Large intestine (tissue), 3 donors: ENCODE results near the gene ACP5. TPM values are rescaled to one million over a fixed set of nuclear protein-coding genes. Genes with fewer than 3 reads are reported as not detected.
"Not testable (repeated sequence)": the region's sequence is repeated elsewhere in the genome, so short reads cannot be mapped to it uniquely, and the experiment has no call there.

Source experiments
- DNase-seq, 2 donors: peaks; one replicate each; pipeline versions ENCODE4 v3.0.0 to v3.0.0-alpha.2; 2013
- H3K27ac ChIP-seq: one replicate; pipeline ENCODE4 v1.5.1; 2013; ENCODE audit warnings: low read length
- H3K27me3 ChIP-seq: 2 replicates; pipeline ENCODE4 v1.6.1; 2013; ENCODE audit warnings: low read length; ENCODE audit not compliant: control insufficient read depth, insufficient read depth
- H3K36me3 ChIP-seq: 2 replicates; pipeline ENCODE4 v1.6.1; 2013; ENCODE audit warnings: low read length; ENCODE audit not compliant: control insufficient read depth, insufficient read depth
- H3K4me1 ChIP-seq: one replicate; pipeline ENCODE4 v1.6.1; 2013; ENCODE audit warnings: low read length; ENCODE audit not compliant: control insufficient read depth, insufficient read depth
- H3K4me3 ChIP-seq: one replicate; pipeline ENCODE4 v1.5.1; 2013; ENCODE audit warnings: low read length
- H3K9me3 ChIP-seq: one replicate; pipeline ENCODE4 v1.6.1; 2013; ENCODE audit warnings: mild to moderate bottlenecking, low read depth, low read length, moderate library complexity; ENCODE audit not compliant: control insufficient read depth
- WGBS: methylation state at CpG from one replicate; pipeline ENCODE4 v1.1.5; 2013; ENCODE audit warnings: low lambda C conversion rate; ENCODE audit not compliant: insufficient coverage; 5-methylcytosine and 5-hydroxymethylcytosine counted together
- polyA plus RNA-seq: library from polyadenylated mRNA; unstranded; fragments of 120-200 nt; gene quantifications from one replicate; pipeline ENCODE4 v1.2.1, GENCODE V29; 2013

The ACP5 gene
- polyA plus RNA-seq, 1 donor, result 118 TPM

DNA sequence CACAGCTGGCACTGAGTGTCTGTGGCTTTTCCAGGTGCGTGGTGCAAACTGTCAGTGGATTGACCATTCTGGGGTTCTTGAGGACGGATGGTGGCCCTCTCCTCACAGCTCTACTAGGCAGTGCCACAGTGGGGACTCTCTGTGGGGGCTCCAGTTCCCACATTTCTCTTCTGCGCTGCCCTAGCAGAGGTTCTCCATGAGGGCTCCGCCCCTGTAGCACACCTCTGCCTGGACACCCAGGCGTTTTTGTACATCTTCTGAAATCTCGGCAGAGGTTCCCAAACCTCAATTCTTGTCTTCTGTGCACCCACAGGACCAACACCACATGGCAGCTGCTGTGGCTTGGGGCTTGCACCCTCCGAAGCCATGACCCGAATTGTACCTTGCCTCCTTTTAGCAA, 29.0 kb upstream of the ACP5 start:
- no CpG with 5 or more reads among the region's 8 CpGs for WGBS
- Histone ChIP-seq H3K27me3 (no peaks in the 10 kb centered on the region), H3K9me3 (no peaks in the 10 kb centered on the region), H3K4me1 (no peaks in the 10 kb centered on the region), H3K4me3 (no peak overlapping the region), H3K27ac (no peak overlapping the region), H3K36me3 (peaks cover 33% of the 10 kb centered on the region)
- no peak for DNase-seq

DNA sequence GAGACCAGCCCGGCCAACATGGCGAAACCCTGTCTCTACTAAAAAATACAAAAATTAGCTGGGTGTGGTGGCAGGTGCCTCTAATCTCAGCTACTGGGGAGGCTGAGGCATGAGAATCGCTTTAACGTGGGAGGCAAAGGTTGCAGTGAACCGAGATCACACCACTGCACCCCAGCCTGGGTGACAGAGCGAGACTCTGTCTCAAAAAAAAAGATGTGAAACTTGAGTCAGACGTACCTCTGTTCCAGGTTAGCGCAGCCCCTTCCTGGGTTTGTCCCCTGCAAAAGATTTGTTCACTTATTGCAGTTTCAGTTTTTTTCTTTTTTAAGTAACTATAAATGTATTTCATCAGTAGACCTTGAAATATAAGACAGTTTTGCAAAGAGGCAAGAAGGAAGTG, 22.3 kb upstream of the ACP5 start:
- WGBS, result 100% methylated on average over 1 of the region's 8 CpGs
- DNase-seq, H3K27ac ChIP-seq, H3K9me3 ChIP-seq, H3K4me3 ChIP-seq, H3K4me1 ChIP-seq, H3K27me3 ChIP-seq: not testable (repeated sequence)
- peaks cover 20% of the 10 kb centered on the region for H3K36me3 ChIP-seq

DNA sequence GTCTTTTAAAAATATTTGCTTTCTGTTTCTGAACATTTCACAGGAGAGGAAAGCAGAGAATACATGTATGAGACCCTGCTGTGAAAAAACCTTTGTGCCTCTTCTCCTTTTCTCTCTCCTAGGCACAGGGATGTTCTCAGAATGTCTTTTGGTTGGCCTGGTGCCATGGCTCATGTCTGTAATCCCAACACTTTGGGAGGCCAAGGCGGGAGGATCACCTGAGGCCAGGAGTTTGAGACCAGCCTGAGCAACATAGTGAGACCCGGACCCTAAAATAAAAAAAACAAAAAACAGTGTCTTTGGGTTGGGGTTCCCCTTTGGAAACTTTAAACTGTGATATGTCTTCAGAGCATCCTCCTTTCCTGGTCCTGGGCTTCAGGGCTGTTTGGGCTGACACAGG, 21.3 kb upstream of the ACP5 start:
- DNase-seq, result no peak
- no peak overlapping the region for H3K4me3 ChIP-seq
- H3K27ac ChIP-seq, result no peak overlapping the region
- no peaks in the 10 kb centered on the region for H3K27me3 ChIP-seq
- peaks cover 11% of the 10 kb centered on the region for H3K36me3 ChIP-seq
- H3K9me3 ChIP-seq, result no peaks in the 10 kb centered on the region
- WGBS, result no CpG with 5 or more reads among the region's 2 CpGs
- H3K4me1 ChIP-seq, result peaks cover 5% of the 10 kb centered on the region

DNA sequence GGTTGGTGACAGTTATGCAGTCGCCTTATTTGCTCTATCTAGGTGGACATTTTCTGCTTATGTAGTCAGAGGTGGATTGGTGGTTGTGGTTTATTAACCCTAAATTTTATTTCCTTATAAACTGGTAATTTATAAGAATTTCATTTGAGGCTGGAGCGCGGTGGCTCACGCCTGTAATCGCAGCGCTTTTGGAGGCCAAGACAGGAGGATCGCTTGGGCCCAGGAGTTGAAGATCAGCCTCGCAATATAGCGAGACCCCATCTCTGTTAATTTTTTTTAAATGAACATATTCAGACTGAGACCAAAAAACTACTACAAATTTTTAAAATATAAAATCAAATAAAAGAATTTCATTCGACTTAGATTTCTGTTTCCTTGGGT, 20.6 kb upstream of the ACP5 start:
- H3K9me3 ChIP-seq, result no peaks in the 10 kb centered on the region
- 66% methylated on average over 4 of the region's 10 CpGs for WGBS

DNA sequence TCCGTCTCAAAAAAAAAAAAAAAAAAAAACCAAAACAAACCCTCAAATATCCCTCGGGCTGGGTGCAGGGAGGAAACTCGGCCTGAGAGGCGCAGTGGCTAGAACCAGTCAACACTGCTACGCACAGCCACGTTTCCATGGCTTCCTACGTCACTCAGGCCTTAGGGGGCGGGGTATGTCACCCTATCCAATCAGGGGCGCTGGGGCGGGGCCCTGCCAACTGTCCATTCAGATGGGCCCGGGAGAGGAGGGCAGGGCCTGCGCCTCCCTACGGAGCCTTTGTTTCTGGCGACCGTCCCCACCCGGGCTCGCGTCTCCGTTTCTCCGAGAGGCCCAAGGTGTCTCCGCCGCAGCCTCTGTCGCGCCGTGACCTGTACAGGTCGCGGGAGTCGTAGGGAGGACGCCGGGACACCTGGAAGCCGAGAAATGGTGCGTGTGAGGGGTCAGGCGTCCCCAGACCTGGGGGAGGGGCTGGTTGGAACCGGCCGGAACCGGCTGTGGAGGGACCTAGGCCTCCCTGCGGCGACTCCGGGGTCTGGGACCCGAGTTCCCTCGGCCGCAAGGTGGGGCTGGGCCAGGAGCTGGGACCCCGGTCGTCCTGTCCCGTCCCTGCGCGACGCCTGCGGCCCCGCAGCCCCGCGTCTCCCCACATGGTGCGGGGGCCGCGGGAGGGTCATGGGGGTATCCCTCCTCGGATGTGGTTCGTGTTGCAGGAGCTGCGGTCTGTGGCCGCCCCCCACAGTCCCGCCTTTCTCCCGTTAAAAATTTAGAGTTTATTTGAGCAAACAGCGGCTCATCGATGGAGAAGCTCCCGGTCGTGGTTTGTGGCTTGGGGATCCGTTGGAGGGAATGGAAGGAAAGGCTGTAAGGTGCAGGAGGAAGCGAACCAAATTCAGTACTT, 20.0 kb upstream of the ACP5 start, which contains the start of gene ZNF627:
Gene ZNF627 (plus strand): TSS at position 282 of the 901 bp plus-strand sequence. CDS start 145 bp downstream, at position 427.
- peaks cover 5% of the 10 kb centered on the region for H3K4me1 ChIP-seq
- peak; percentile 99 for DNase-seq
- H3K27ac ChIP-seq, result peak within 1 kb of the TSS; percentile 97
- no peaks in the 10 kb centered on the region for H3K27me3 ChIP-seq
- H3K4me3 ChIP-seq, result peak within 1 kb of the TSS; percentile 97
- H3K36me3 ChIP-seq, result peaks cover 6% of the 10 kb centered on the region
- no peaks in the 10 kb centered on the region for H3K9me3 ChIP-seq
- WGBS, result no CpG with 5 or more reads among the region's 67 CpGs

More for the DNA sequence above, 20.6 kb upstream of the ACP5 start:
- Histone ChIP-seq H3K27ac (peak overlapping the region; percentile 97), H3K4me3 (peak overlapping the region; percentile 97), H3K27me3 (no peaks in the 10 kb centered on the region), H3K36me3 (peaks cover 10% of the 10 kb centered on the region), H3K4me1 (peaks cover 5% of the 10 kb centered on the region)
- no peak for DNase-seq

DNA sequence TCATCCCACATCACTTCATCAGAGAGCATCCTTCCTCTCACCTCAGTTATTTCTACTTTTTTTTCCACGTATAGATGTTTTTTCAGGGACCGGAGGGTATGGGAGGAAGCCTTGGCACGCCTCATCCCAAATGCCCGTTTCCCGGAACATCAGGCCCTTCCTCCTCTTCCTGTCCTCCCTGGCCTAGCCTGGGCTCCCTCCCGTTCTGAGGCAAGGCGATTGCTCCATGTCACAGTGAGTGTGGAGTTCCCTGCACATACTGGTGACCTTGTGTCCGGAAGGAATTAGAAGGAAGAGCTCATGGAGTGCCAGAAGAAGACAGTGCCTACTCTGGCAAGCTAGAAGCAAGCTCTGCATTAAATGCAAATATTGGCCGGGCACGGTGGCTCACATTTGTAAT, 18.7 kb upstream of the ACP5 start:
- Histone ChIP-seq H3K36me3 (peaks cover 2% of the 10 kb centered on the region), H3K27ac (no peak overlapping the region), H3K4me1 (peaks cover 5% of the 10 kb centered on the region), H3K27me3 (no peaks in the 10 kb centered on the region), H3K4me3 (no peak overlapping the region), H3K9me3 (no peaks in the 10 kb centered on the region)
- 100% methylated on average over 1 of the region's 10 CpGs for WGBS
- DNase-seq, result no peak

DNA sequence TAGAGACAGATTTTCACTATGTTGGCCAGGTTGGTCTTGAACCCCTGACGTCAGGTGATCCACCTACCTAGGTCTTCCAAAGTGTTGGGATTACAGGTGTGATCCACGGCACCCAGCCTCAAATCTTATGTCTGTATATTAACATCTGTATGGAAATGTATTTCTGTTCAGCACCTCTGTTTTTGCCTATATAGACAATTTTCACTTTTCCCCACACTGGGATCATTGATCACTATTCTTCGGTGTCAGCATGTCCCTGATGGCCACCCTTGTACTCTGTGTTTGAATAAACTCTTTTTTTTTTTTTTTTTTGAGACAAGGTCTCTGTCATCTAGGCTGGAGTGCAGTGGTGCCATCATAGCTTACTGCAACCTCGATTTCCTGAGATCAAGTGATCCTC, 16.6 kb upstream of the ACP5 start:
- no peak overlapping the region for H3K4me3 ChIP-seq
- WGBS, result no CpG with 5 or more reads among the region's 4 CpGs
- H3K36me3 ChIP-seq, result no peaks in the 10 kb centered on the region
- H3K9me3 ChIP-seq, result no peaks in the 10 kb centered on the region
- no peaks in the 10 kb centered on the region for H3K27me3 ChIP-seq
- H3K27ac ChIP-seq, result no peak overlapping the region
- H3K4me1 ChIP-seq, result peaks cover 5% of the 10 kb centered on the region
- no peak for DNase-seq

DNA sequence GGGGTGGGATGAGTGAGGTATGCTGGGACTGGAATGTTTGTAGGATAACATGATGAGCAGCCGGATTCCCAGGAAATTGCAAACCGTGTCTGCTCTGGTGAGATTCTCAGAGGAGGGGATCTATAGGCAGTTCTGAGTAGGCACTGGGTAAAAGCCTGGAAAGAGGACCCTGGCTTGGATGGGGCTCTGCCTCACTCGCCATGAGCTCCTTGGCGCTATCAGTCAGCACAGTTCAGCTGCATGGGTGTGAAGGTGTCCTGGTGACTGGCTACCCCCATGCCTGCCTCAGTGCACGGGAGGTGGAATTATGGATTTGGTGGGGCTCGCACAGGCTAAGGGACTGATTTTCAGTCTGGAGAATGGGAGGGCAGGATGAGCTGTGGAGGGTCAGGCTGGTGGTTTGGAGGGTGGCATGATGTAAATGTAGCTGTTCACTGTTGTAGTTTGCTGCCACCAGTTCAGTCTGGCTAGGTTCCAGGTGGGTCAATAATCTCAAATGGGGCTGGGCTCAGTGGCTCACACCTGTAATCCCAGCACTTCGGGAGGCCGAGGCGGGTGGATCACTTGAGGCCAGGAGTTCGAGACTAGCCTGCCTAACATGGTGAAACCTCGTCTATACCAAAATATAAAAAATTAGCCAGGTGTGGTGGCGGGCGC, 10.7 kb upstream of the ACP5 start:
- Histone ChIP-seq H3K27me3 (no peaks in the 10 kb centered on the region), H3K9me3 (no peaks in the 10 kb centered on the region), H3K27ac (no peak overlapping the region), H3K4me3 (no peak overlapping the region), H3K36me3 (no peaks in the 10 kb centered on the region), H3K4me1 (no peaks in the 10 kb centered on the region)
- no CpG with 5 or more reads among the region's 13 CpGs for WGBS
- DNase-seq, result no peak

DNA sequence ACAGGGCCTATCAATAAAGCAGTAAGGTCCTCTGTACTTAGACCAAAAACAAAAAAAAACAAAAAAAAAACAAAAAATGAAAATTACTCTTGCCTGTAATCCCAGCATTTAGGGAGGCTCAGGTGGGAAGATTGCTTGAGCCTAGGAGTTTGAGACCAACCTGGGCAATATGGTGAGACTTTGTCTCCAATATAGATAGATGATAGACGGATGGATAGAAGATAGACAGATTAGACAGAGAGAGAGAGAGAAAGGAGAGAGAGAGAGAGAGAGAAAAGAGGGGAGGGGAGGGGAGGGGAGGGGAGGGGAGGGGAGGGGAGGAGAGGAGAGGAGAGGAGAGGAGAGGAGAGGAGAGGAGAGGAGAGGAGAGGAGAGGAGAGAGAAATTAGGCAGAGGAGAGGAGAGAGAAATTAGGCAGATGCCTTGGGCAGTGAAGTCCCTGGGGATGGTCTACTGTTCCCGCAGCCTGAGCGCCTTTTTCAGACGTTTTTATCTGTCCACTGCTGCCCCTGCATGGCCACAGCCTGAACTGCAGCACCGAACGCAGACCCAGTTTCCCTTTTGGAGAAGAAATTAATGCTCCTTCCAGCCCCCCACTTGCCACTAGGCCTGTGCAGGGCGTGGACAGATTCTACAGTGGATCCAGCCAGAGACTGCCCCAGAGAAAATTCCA, 10.0 kb upstream of the ACP5 start:
- peak; percentile 34 to 38 for DNase-seq
- WGBS, result no CpG with 5 or more reads among the region's 7 CpGs
- Histone ChIP-seq H3K4me1 (no peaks in the 10 kb centered on the region), H3K36me3 (no peaks in the 10 kb centered on the region), H3K9me3 (no peaks in the 10 kb centered on the region), H3K4me3 (no peak overlapping the region), H3K27ac (no peak overlapping the region), H3K27me3 (no peaks in the 10 kb centered on the region)

DNA sequence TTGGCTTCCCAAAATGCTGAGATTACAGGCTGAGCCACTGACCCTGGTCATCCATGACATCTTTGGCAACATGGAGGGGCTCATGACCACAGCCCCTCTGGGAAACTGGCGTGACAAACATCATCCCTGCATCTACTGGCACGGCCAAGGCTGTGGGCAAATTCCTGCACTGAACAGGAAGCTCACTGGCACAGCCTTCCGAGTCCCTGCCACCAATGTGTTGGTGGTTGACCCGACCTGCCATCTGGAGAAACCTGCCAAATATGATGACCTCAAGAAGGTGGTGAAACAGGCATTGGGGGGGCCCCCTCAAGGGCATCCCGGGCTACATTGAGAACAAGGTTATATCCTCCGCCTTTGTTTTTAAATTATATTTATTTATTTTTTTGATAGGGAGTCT, 8.9 kb upstream of the ACP5 start:
- Histone ChIP-seq H3K4me1 (no peaks in the 10 kb centered on the region), H3K27me3 (no peaks in the 10 kb centered on the region), H3K4me3 (no peak overlapping the region), H3K9me3 (no peaks in the 10 kb centered on the region), H3K27ac (no peak overlapping the region), H3K36me3 (no peaks in the 10 kb centered on the region)
- 100% methylated on average over 1 of the region's 6 CpGs for WGBS
- no peak for DNase-seq
